Ecto neural progenitor cell (in vitro differentiated cells): ENCODE measurements around the gene PIGC.

Experiments
- DNase-seq: peaks from one replicate; pipeline ENCODE4 v3.0.0-alpha.2; 2018; ENCODE audit warnings: low spot score

The PIGC gene

GRCh38 chr1:172398193-172398592 is 45.7 kb downstream of the PIGC start:
- DNase-seq: no peak

GRCh38 chr1:172397633-172398032 is 46.2 kb downstream of the PIGC start:
- no peak for DNase-seq

GRCh38 chr1:172397221-172397620 is 46.6 kb downstream of the PIGC start:
- DNase-seq: no peak

- no peak for DNase-seq
These were observed 48.3 kb downstream of the PIGC start for GRCh38 chr1:172395576-172395975.

GRCh38 chr1:172394811-172395210 is 49.1 kb downstream of the PIGC start:
- no peak for DNase-seq

GRCh38 chr1:172394141-172394751 is 49.6 kb downstream of the PIGC start:
- no peak for DNase-seq

- no peak for DNase-seq
These were observed 50.5 kb downstream of the PIGC start for GRCh38 chr1:172393354-172393753.

- DNase-seq: no peak
These were observed 51.9 kb downstream of the PIGC start for GRCh38 chr1:172391976-172392375.
